ENCODE measurements around the gene GNGT2. TPM values are rescaled to one million over a fixed set of nuclear protein-coding genes. Genes with fewer than 3 reads are reported as not detected.
"Not testable (repeated sequence)": the region's sequence is repeated elsewhere in the genome, so short reads cannot be mapped to it uniquely, and the experiment has no call there.

The GNGT2 gene
- polyA plus RNA-seq, 4 donors: 1.4 to 1.8 (median 1.6) TPM

- no peak for DNase-seq (ENCODE audit: low read depth in 4 of 4, low spot score in 2 of 4)
Observed at GRCh38 chr17:49180998-49181635, 29.3 kb downstream of the GNGT2 start.

GRCh38 chr17:49180303-49180702 lies 30.1 kb downstream of the GNGT2 start:
- peak in 2 of 4 donors; percentile 10 to 21 for DNase-seq (ENCODE audit: low read depth in 4 of 4, low spot score in 2 of 4)

DNA sequence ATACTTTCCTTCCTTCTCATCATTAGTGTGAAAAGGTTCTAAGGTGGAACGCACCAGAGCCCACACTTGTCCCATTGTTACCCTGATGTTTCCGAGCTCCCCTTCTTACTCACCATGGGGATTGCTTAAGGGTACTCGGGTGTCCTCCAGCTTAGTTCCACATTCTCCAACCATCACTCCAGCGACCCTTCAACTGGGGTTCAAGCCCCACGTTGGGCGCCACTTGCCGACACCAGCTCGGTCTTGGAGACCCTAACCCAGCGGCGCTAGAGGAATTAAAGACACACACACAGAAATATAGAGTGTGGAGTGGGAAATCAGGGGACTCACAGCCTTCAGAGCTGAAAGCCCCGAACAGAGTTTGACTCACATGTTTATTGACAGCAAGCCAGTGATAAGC lies 34.4 kb downstream of the GNGT2 start:
- DNase-seq (ENCODE audit: low read depth in 4 of 4, low spot score in 2 of 4): not testable (repeated sequence)

DNA sequence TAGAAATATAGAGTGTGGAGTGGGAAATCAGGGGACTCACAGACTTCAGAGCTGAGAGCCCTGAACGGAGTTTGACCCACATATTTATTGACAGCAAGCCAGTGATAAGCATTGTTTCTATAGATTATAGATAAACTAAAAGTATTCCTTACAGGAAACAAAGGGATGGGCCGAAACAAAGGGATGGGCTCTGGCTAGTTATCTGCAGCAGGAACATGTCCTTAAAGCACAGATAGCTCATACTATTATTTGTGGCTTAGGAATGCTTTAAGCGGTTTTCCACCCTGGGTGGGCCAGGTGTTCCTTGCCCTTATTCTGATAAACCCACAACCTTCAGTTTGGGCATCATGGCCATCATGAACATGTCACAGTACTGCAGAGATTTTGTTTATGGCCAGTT lies 39.7 kb downstream of the GNGT2 start:
- DNase-seq (ENCODE audit: low read depth in 4 of 4, low spot score in 2 of 4): not testable (repeated sequence)

- DNase-seq (ENCODE audit: low read depth in 4 of 4, low spot score in 2 of 4): no peak
Observed at GRCh38 chr17:49170216-49170615, 40.2 kb downstream of the GNGT2 start.

DNA sequence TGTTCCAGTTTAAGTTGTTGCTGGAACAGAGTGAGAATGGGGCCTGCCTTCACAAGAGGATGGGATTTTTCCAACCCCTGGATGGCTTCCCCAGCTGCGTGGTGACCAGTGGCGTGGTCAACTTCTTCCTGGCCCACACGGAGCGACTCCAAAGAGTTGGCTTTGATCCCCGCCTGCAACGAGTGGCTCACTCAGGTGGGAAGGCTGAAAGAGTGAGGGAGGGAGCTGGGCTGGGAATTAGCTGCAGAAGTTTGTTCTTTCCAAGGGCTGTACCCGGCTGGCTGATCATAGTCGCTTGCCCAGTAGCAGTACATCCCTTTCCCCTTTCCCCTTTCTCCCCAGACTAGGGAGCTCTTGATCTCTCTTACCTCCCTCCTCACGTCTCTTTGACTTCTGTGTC lies 41.7 kb downstream of the GNGT2 start:
- no peak for DNase-seq (ENCODE audit: low read depth in 4 of 4, low spot score in 2 of 4)

- DNase-seq (ENCODE audit: low read depth in 4 of 4, low spot score in 2 of 4): no peak
Observed at GRCh38 chr17:49165143-49165542, 45.2 kb downstream of the GNGT2 start.

DNA sequence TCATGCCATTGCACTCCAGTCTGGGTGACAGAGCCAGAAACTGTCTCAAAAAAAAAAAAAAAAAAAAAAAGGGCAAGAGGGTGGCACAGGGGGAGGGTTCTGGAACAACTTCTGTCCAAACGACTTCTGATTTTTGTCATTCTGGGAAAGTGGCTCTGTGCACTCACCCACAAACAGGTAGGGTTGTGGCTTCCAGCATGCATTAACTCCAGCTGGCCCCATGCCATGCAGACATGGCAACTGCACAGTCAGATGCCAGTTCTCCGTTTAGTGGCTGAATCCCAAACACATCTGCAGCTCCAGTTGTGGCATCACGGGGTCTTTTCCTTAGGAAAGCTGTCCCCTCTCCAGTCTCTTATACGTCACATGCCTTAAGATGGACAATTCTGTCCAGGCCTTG lies 47.5 kb downstream of the GNGT2 start:
- DNase-seq (ENCODE audit: low read depth in 4 of 4, low spot score in 2 of 4): no peak

- DNase-seq (ENCODE audit: low read depth in 4 of 4, low spot score in 2 of 4): no peak
Observed at GRCh38 chr17:49157784-49158183, 52.6 kb downstream of the GNGT2 start.

DNA sequence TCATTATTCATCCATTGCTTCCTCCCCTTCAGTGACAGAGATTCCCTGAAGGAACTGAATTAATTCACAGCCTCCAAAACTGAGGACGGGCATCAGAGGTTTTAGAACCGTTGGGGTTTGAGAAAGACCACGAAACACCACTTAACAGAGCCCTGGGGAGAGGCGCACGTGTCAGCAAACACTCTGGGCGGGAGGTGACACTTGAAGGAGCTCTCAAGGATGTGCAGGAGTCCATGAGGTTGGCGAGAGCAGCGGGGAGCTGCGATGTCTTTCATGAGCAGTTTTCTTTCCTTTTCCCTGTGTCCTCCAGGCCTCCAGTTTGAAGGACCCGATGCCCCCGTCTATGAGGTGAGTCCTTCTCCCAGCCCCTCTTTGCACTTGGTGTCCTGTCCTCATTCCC lies 54.1 kb downstream of the GNGT2 start:
- no peak for DNase-seq (ENCODE audit: low read depth in 4 of 4, low spot score in 2 of 4)

Other genes with a start within 250 kb of the GNGT2 start
- not detected for gene GIP, start 242.0 kb downstream of the GNGT2 start, polyA plus RNA-seq (ENCODE audit: insufficient read length in 4 of 4)
- 10 to 100 TPM; 12.1 to 28.2 (median 20.7) TPM for gene IGF2BP1, start 213.2 kb downstream of the GNGT2 start, polyA plus RNA-seq (ENCODE audit: insufficient read length in 4 of 4)
- gene B4GALNT2, start 77.8 kb downstream of the GNGT2 start, polyA plus RNA-seq (ENCODE audit: insufficient read length in 4 of 4): 1 to 10 TPM in 2 of 4 donors, under 1 TPM in 2; 0.48 to 2.0 (median 1.1) TPM
- 1 to 10 TPM; 5.1 to 6.1 (median 5.4) TPM for gene ABI3, start 133 bp upstream of the GNGT2 start, polyA plus RNA-seq (ENCODE audit: insufficient read length in 4 of 4)
- 1 to 10 TPM; 1.4 to 2.8 (median 2.1) TPM for gene PHOSPHO1, start 20.2 kb upstream of the GNGT2 start, polyA plus RNA-seq (ENCODE audit: insufficient read length in 4 of 4)
- gene ZNF652, start 151.7 kb upstream of the GNGT2 start, polyA plus RNA-seq (ENCODE audit: insufficient read length in 4 of 4): 10 to 100 TPM; 21.7 to 31.1 (median 26.1) TPM
- 100 to 1,000 TPM; 226 to 262 (median 238) TPM for gene PHB1, start 204.3 kb upstream of the GNGT2 start, polyA plus RNA-seq (ENCODE audit: insufficient read length in 4 of 4)